ENCODE measurements around the gene CPA4.

GRCh38 chr7:130329681-130330080 is 36.7 kb downstream of the CPA4 start:
- TF ChIP-seq CTCF (IDR thresholded peaks at IDR 0.05): no peak
- TF ChIP-seq ZFX (IDR thresholded peaks at IDR 0.05; ENCODE audit: borderline replicate concordance): no peak

Data from 22Rv1 (cell line).